Loucy (cell line): ENCODE measurements around the gene TNRC6C.
A peak's percentile ranks its signal among the peaks of the same experiment; 100 is the strongest.

ENCODE experiments used
- H2AFZ ChIP-seq: fragments of 200-600 bp; sonication (generic); 2 replicates; pipeline ENCODE4 v1.6.0; 2016; ENCODE audit warnings: antibody characterized with exemption, mild to moderate bottlenecking, low read length, moderate library complexity
- H3F3A ChIP-seq: fragments of 200-600 bp; 2 replicates; pipeline ENCODE4 v1.6.0; 2016; ENCODE audit warnings: antibody characterized with exemption, low read depth, mild to moderate bottlenecking
- H3K27me3 ChIP-seq: fragments of 200-600 bp; sonication (generic); 2 replicates; pipeline ENCODE4 v1.6.1; 2014; ENCODE audit warnings: low read length, mild to moderate bottlenecking; ENCODE audit not compliant: insufficient read depth, poor library complexity, severe bottlenecking
- H3K36me3 ChIP-seq: fragments of 200-600 bp; sonication (generic); 2 replicates; pipeline ENCODE4 v1.6.1; 2016; ENCODE audit warnings: low read length; ENCODE audit not compliant: insufficient read depth
- H3K4me1 ChIP-seq: fragments of 200-600 bp; sonication (generic); 2 replicates; pipeline ENCODE4 v1.5.1; 2014; ENCODE audit warnings: low read length, mild to moderate bottlenecking; ENCODE audit not compliant: insufficient read depth, poor library complexity, severe bottlenecking
- H3K4me2 ChIP-seq: fragments of 200-600 bp; sonication (generic); 2 replicates; pipeline ENCODE4 v1.6.0; 2014; ENCODE audit warnings: antibody characterized with exemption, low read length, low read depth, mild to moderate bottlenecking; ENCODE audit not compliant: poor library complexity, severe bottlenecking
- H3K4me3 ChIP-seq: fragments of 200-600 bp; sonication (generic); 2 replicates; pipeline ENCODE4 v1.5.1; 2014; ENCODE audit warnings: low read length, mild to moderate bottlenecking, mixed read lengths; ENCODE audit not compliant: poor library complexity, severe bottlenecking
- H3K79me2 ChIP-seq: fragments of 200-600 bp; sonication (generic); 2 replicates; pipeline ENCODE4 v1.6.1; 2014; ENCODE audit warnings: low read length; ENCODE audit not compliant: insufficient read depth
- H3K9ac ChIP-seq: fragments of 200-600 bp; sonication (generic); 2 replicates; pipeline ENCODE4 v1.6.0; 2014; ENCODE audit warnings: mild to moderate bottlenecking, low read depth, low read length, moderate library complexity; ENCODE audit not compliant: poor library complexity, severe bottlenecking
- H3K9me2 ChIP-seq: fragments of 200-600 bp; sonication (generic); replicated peaks from 2 replicates; pipeline ENCODE4 v1.6.1; 2016; ENCODE audit warnings: low read depth, low read length, mixed read lengths
- H3K9me3 ChIP-seq: fragments of 200-600 bp; sonication (generic); 2 replicates; pipeline ENCODE4 v1.6.1; 2014; ENCODE audit warnings: mild to moderate bottlenecking, antibody characterized with exemption, low read length, low read depth; ENCODE audit not compliant: insufficient read depth
- H4K20me1 ChIP-seq: fragments of 200-600 bp; sonication (generic); 2 replicates; pipeline ENCODE4 v1.6.0; 2014; ENCODE audit warnings: antibody characterized with exemption, low read length, mild to moderate bottlenecking; ENCODE audit not compliant: insufficient read depth, poor library complexity, severe bottlenecking
- CTCF ChIP-seq: fragments of 200-600 bp; sonication (generic); conservative IDR thresholded peaks from 2 replicates; pipeline ENCODE4 v1.5.1; 2014; ENCODE audit warnings: mild to moderate bottlenecking, antibody characterized with exemption, low read length
- EZH2phosphoT487 ChIP-seq: fragments of 200-600 bp; IDR thresholded peaks from 2 replicates; pipeline ENCODE4 v1.6.1; 2018; ENCODE audit warnings: antibody characterized with exemption, mild to moderate bottlenecking, moderate library complexity, borderline replicate concordance

Gene TNRC6C

DNA sequence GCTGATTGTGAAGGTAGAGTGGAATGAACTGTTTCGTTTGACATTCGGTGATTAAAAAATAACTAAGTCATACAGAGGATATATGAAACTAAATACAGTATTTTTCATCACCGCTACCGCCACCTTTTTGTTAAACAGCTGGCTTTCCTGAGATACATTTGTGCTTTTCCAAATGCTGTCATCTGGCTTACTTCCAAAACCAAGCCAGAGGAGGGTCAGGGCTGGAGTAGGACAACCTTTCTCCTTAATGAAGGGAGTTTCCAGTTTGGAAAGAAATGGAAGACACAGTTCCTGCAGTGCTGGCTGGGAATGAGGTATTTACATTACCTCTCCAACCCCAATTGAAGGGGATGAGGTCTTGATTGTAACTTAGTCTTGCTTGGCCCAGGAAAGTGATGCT, 3.2 kb downstream of the TNRC6C start:
- Histone ChIP-seq H3K27me3 (no peaks in the 10 kb centered on the region), H2AFZ (no peak overlapping the region), H3K4me2 (peak overlapping the region; percentile 78), H3K79me2 (peaks cover 84% of the 10 kb centered on the region), H3K36me3 (no peaks in the 10 kb centered on the region; the same call in 1 of the 2 replicates), H3K9ac (peak overlapping the region; percentile 71), H3K9me3 (no peaks in the 10 kb centered on the region), H4K20me1 (peaks cover 71% of the 10 kb centered on the region), H3K4me3 (peak overlapping the region; percentile 78), H3K9me2 (no peaks in the 10 kb centered on the region), H3F3A (peaks cover 4% of the 10 kb centered on the region; the same call in 1 of the 2 replicates), H3K4me1 (peaks cover 69% of the 10 kb centered on the region)
- TF ChIP-seq EZH2phosphoT487: no peak
- no peak for TF ChIP-seq CTCF

- Histone ChIP-seq H4K20me1 (peaks cover 77% of the 10 kb centered on the region), H3K27me3 (no peaks in the 10 kb centered on the region), H3K36me3 (no peaks in the 10 kb centered on the region; the same call in 1 of the 2 replicates), H3F3A (peaks cover 4% of the 10 kb centered on the region; the same call in 1 of the 2 replicates), H3K9me3 (no peaks in the 10 kb centered on the region), H3K79me2 (peaks cover 90% of the 10 kb centered on the region), H2AFZ (no peak overlapping the region), H3K9me2 (no peaks in the 10 kb centered on the region), H3K9ac (peak overlapping the region; percentile 71), H3K4me3 (peak overlapping the region; percentile 78), H3K4me2 (peak overlapping the region; percentile 78), H3K4me1 (peaks cover 65% of the 10 kb centered on the region)
- TF ChIP-seq CTCF (no peak), EZH2phosphoT487 (no peak)
Measured at GRCh38 chr17:77962348-77962747, 3.8 kb downstream of the TNRC6C start.

GRCh38 chr17:77963441-77963840, 4.9 kb downstream of the TNRC6C start:
- H3K9ac ChIP-seq: no peak overlapping the region
- no peaks in the 10 kb centered on the region; the same call in 1 of the 2 replicates for H3K36me3 ChIP-seq
- H3K9me3 ChIP-seq: no peaks in the 10 kb centered on the region
- peaks cover 81% of the 10 kb centered on the region for H4K20me1 ChIP-seq
- no peaks in the 10 kb centered on the region for H3K27me3 ChIP-seq
- H3K4me3 ChIP-seq: peak overlapping the region; percentile 78
- no peak for TF ChIP-seq EZH2phosphoT487
- no peaks in the 10 kb centered on the region for H3K9me2 ChIP-seq
- H3K79me2 ChIP-seq: peaks cover 94% of the 10 kb centered on the region
- H3K4me1 ChIP-seq: peaks cover 60% of the 10 kb centered on the region
- no peak overlapping the region for H2AFZ ChIP-seq
- peaks cover 4% of the 10 kb centered on the region; the same call in 1 of the 2 replicates for H3F3A ChIP-seq
- peak overlapping the region; percentile 78 for H3K4me2 ChIP-seq

GRCh38 chr17:77965352-77965751, 6.8 kb downstream of the TNRC6C start:
- Histone ChIP-seq H3K79me2 (peaks cover 100% of the 10 kb centered on the region), H4K20me1 (peaks cover 85% of the 10 kb centered on the region)

More at GRCh38 chr17:77965352-77965751, 6.8 kb downstream of the TNRC6C start:
- Histone ChIP-seq H3K36me3 (peaks cover 3% of the 10 kb centered on the region), H3K4me2 (peak overlapping the region; percentile 78), H3F3A (peaks cover 3% of the 10 kb centered on the region; the same call in 1 of the 2 replicates), H3K9ac (no peak overlapping the region), H3K4me1 (peaks cover 63% of the 10 kb centered on the region), H3K27me3 (no peaks in the 10 kb centered on the region), H3K9me3 (no peaks in the 10 kb centered on the region), H3K9me2 (no peaks in the 10 kb centered on the region), H2AFZ (no peak overlapping the region), H3K4me3 (peak overlapping the region; percentile 78)
- TF ChIP-seq EZH2phosphoT487 (no peak), CTCF (no peak)
